Kidney (tissue), 14 donors: ENCODE measurements around the gene RNF10. TPM values are rescaled to one million over a fixed set of nuclear protein-coding genes. Genes with fewer than 3 reads are reported as not detected.

Experiments used
- DNase-seq, 5 donors: peaks; one replicate each; pipeline ENCODE4 v3.0.0-alpha.2; 2013 to 2020
- FAIRE-seq: peaks from 2 replicates; lab custom pipeline; 2012; peaks lifted over from hg19 to GRCh38; lab: Jason Lieb, UNC
- H3K27ac ChIP-seq, 2 donors: one replicate each; pipeline ENCODE4 v1.7.0; 2013; ENCODE audit warnings: low read depth in 2 of 2, low read length in 2 of 2, inconsistent platforms in 1 of 2
- H3K27me3 ChIP-seq: one replicate; pipeline ENCODE4 v1.7.1; 2013; ENCODE audit warnings: low read length, inconsistent platforms; ENCODE audit not compliant: control insufficient read depth, insufficient read depth
- H3K36me3 ChIP-seq, 3 donors: one replicate each; pipeline versions ENCODE4 v1.7.0 to v1.7.1; 2013; ENCODE audit warnings: low read length in 3 of 3, control low read depth in 1 of 3, inconsistent platforms in 1 of 3; ENCODE audit not compliant: insufficient read depth in 3 of 3, control insufficient read depth in 2 of 3
- H3K4me1 ChIP-seq, 3 donors: one replicate each; pipeline versions ENCODE4 v1.7.0 to v1.7.1; 2013; ENCODE audit warnings: low read length in 3 of 3, inconsistent platforms in 1 of 3, low read depth in 1 of 3; ENCODE audit not compliant: control insufficient read depth in 2 of 3, insufficient read depth in 2 of 3
- H3K4me3 ChIP-seq, 3 donors: one replicate each; pipeline versions ENCODE4 v1.7.0 to v1.8.1; 2013; ENCODE audit warnings: low read length in 3 of 3, control low read depth in 1 of 3, inconsistent platforms in 1 of 3
- H3K9ac ChIP-seq, 3 donors: one replicate each; pipeline versions ENCODE4 v1.7.0 to v1.7.1; 2013; ENCODE audit warnings: low read length in 3 of 3, control low read depth in 1 of 3, inconsistent platforms in 1 of 3
- H3K9me3 ChIP-seq, 3 donors: one replicate each; pipeline versions ENCODE4 v1.7.0 to v1.7.1; 2013; ENCODE audit warnings: low read length in 3 of 3, control low read depth in 1 of 3, inconsistent platforms in 1 of 3; ENCODE audit not compliant: control insufficient read depth in 2 of 3, insufficient read depth in 1 of 3
- intact Hi-C: fragments of 100-400 bp; cut with DNase I; formaldehyde crosslinking; loops from one replicate; pipeline ENCODE4 v1.11.1; 2022
- polyA plus RNA-seq: library from polyadenylated mRNA; stranded (reverse); fragments of 350-450 nt; fragmentation: Illumina TruSeq; extraction: RNeasy Lipid Tissue Mini Kit (QIAGEN cat#74804); gene quantifications from one replicate; pipeline ENCODE4 v1.2.3, GENCODE V29; 2014; ENCODE audit warnings: low read depth, low replicate concordance; ENCODE audit not compliant: insufficient read depth
- total RNA-seq: library from RNA; stranded (reverse); fragmentation: NEBNext Ultra II Directional; extraction: Animal tissue kit (Norgen Biotek cat#: 25700); gene quantifications from one replicate; pipeline ENCODE4 v1.2.1, GENCODE V29; 2021
- TF ChIP-seq, protein P1 (sequence below): IDR thresholded peaks from 3 replicates; pipeline ENCODE4 v1.5.1; 2012; ENCODE audit warnings: mild to moderate bottlenecking, moderate library complexity, borderline replicate concordance; ENCODE audit not compliant: insufficient read depth; ENCODE audit errors: extremely low read depth
- donor health status: control.
- donor health status: control.
- donor health status: control.
- donor health status: control.
- donor health status: control.
- donor health status: DM: yes; HTN: yes; CAD: no.
- donor health status: Normal renal cell carcinoma (clear cell type).

The RNF10 gene
- total and polyA plus RNA-seq, 2 donors from 2014 or later: 220 to 229 TPM

GRCh38 chr12:120588371-120588770 is 54.2 kb downstream of the RNF10 start:
- intact Hi-C loops: loop anchor here (10.0 kb wide), 1 partner anchor 126 kb away; the partner anchor contains the start of gene UNC119B
- H3K9ac ChIP-seq: no peak overlapping the region

GRCh38 chr12:120588948-120589930 is 55.1 kb downstream of the RNF10 start:
- intact Hi-C loops: loop anchor here (10.0 kb wide), 1 partner anchor 126 kb away; the partner anchor contains the start of gene UNC119B
- DNase-seq (peak in 2 of 5 donors; percentile 21 to 24), FAIRE-seq (no peak)
- H3K4me3 ChIP-seq: no peak overlapping the region
- no peaks in the 10 kb centered on the region for H3K9me3 ChIP-seq
- no peak overlapping the region for H3K9ac ChIP-seq
- no peaks in the 10 kb centered on the region for H3K27me3 ChIP-seq
- TF ChIP-seq, protein P1, sequence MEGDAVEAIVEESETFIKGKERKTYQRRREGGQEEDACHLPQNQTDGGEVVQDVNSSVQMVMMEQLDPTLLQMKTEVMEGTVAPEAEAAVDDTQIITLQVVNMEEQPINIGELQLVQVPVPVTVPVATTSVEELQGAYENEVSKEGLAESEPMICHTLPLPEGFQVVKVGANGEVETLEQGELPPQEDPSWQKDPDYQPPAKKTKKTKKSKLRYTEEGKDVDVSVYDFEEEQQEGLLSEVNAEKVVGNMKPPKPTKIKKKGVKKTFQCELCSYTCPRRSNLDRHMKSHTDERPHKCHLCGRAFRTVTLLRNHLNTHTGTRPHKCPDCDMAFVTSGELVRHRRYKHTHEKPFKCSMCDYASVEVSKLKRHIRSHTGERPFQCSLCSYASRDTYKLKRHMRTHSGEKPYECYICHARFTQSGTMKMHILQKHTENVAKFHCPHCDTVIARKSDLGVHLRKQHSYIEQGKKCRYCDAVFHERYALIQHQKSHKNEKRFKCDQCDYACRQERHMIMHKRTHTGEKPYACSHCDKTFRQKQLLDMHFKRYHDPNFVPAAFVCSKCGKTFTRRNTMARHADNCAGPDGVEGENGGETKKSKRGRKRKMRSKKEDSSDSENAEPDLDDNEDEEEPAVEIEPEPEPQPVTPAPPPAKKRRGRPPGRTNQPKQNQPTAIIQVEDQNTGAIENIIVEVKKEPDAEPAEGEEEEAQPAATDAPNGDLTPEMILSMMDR: no peak
- peaks cover 0 to 2% (median 0%) of the 10 kb centered on the region in 3 donors for H3K4me1 ChIP-seq
- H3K27ac ChIP-seq: no peak overlapping the region
- no peaks in the 10 kb centered on the region for H3K36me3 ChIP-seq

More at GRCh38 chr12:120588371-120588770, 54.2 kb downstream of the RNF10 start:
- Histone ChIP-seq H3K27me3 (peaks cover 3% of the 10 kb centered on the region), H3K27ac (no peak overlapping the region), H3K4me3 (no peak overlapping the region), H3K9me3 (no peaks in the 10 kb centered on the region), H3K36me3 (no peaks in the 10 kb centered on the region), H3K4me1 (peaks cover 0 to 5% (median 2%) of the 10 kb centered on the region in 3 donors)
- TF ChIP-seq, protein P1: no peak
- FAIRE-seq (no peak), DNase-seq (no peak)

GRCh38 chr12:120590741-120591407 is 56.7 kb downstream of the RNF10 start:
- Histone ChIP-seq H3K4me3 (no peak overlapping the region), H3K9me3 (no peaks in the 10 kb centered on the region), H3K4me1 (no peaks in the 10 kb centered on the region), H3K27ac (no peak overlapping the region), H3K9ac (no peak overlapping the region), H3K27me3 (no peaks in the 10 kb centered on the region), H3K36me3 (no peaks in the 10 kb centered on the region)
- DNase-seq: no peak
- intact Hi-C loops: no loop called here
- no peak for FAIRE-seq
- TF ChIP-seq, protein P1: no peak
